ENCODE results near the gene TLR3. TPM values are rescaled to one million over a fixed set of nuclear protein-coding genes. Genes with fewer than 3 reads are reported as not detected.

Gene TLR3
- total RNA-seq, 1 experiment from 2014 or later, result 0.57 TPM

- Histone ChIP-seq H3K9me3 (0 out of 2 replicates have a peak, but pooled peaks cover 7% of the 10 kb centered on the region), H3K4me3 (ENCODE audit: low read depth, low read length) (no peak overlapping the region), H3K4me1 (no peaks in the 10 kb centered on the region), H3K27me3 (replicated peaks; ENCODE audit: control insufficient read depth, insufficient read depth, low read length) (no peaks in the 10 kb centered on the region), H3K36me3 (ENCODE audit: control insufficient read depth, insufficient read depth, low read length) (no peaks in the 10 kb centered on the region)
- Mint-ChIP-seq H3K4me1 (ENCODE audit: low read depth, unreplicated experiment) (no peaks in the 10 kb centered on the region), H3K27ac (ENCODE audit: unreplicated experiment) (no peak overlapping the region), H3K4me3 (ENCODE audit: unreplicated experiment) (no peak overlapping the region), H3K36me3 (ENCODE audit: insufficient read depth, unreplicated experiment) (no peaks in the 10 kb centered on the region), H3K9me3 (ENCODE audit: unreplicated experiment) (peaks cover 10% of the 10 kb centered on the region), H3K27me3 (ENCODE audit: insufficient read depth, unreplicated experiment) (peaks cover 6% of the 10 kb centered on the region)
- no peak for DNase-seq
- intact Hi-C loops (cut with micrococcal nuclease; ENCODE audit: unreplicated experiment), result loop anchor here (10.0 kb wide), 2 partner anchors 135 to 635 kb away; partner anchors contain the start of genes ANKRD37 and LRP2BP
- CTCF ChIA-PET, result interaction anchor here (0.5 to 1.2 kb wide), 2 partner anchors 8 to 815 kb away, joined by 3 to 4 read pairs; no protein-coding TSS in a partner anchor
- POLR2A ChIA-PET, result no interaction called here
- TF ChIP-seq, protein P1, sequence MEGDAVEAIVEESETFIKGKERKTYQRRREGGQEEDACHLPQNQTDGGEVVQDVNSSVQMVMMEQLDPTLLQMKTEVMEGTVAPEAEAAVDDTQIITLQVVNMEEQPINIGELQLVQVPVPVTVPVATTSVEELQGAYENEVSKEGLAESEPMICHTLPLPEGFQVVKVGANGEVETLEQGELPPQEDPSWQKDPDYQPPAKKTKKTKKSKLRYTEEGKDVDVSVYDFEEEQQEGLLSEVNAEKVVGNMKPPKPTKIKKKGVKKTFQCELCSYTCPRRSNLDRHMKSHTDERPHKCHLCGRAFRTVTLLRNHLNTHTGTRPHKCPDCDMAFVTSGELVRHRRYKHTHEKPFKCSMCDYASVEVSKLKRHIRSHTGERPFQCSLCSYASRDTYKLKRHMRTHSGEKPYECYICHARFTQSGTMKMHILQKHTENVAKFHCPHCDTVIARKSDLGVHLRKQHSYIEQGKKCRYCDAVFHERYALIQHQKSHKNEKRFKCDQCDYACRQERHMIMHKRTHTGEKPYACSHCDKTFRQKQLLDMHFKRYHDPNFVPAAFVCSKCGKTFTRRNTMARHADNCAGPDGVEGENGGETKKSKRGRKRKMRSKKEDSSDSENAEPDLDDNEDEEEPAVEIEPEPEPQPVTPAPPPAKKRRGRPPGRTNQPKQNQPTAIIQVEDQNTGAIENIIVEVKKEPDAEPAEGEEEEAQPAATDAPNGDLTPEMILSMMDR (IDR thresholded peaks at IDR 0.05; ENCODE audit: insufficient read depth in 1 of 2, low read depth in 1 of 2, low read length in 1 of 2, severe bottlenecking in 1 of 2, unreplicated experiment in 1 of 2), result no peak
- no TSS peak for BruUV-seq (replicated peaks)
These were observed 39.2 kb upstream of the TLR3 start for GRCh38 chr4:186029571-186030398.

DNA sequence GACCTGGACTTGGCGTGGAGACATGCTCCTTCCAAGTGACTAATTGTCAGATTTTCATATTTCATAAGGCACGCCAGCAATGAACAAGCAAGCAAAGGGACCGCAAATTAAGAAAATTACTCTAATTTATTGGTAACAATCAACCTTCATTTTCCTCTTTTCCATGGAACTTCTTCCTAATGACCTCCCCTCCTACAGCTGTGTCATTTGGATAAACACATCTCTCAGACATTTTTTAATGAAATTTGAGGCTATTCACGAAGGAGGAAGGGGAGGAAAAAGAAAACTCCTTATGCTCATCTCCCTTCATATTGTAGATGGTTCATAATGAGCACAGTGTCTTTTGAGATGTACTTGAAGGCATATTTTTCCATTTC is 38.6 kb upstream of the TLR3 start:
- no peak overlapping the region for H3K4me3 Mint-ChIP-seq (ENCODE audit: unreplicated experiment)
- Histone ChIP-seq H3K36me3 (ENCODE audit: control insufficient read depth, insufficient read depth, low read length) (no peaks in the 10 kb centered on the region), H3K4me3 (ENCODE audit: low read depth, low read length) (no peak overlapping the region), H3K9me3 (0 out of 2 replicates have a peak, but pooled peaks cover 7% of the 10 kb centered on the region), H3K4me1 (no peaks in the 10 kb centered on the region), H3K27me3 (replicated peaks; ENCODE audit: control insufficient read depth, insufficient read depth, low read length) (no peaks in the 10 kb centered on the region)
- no TSS peak for BruUV-seq (replicated peaks)
- H3K9me3 Mint-ChIP-seq (ENCODE audit: unreplicated experiment), result peaks cover 10% of the 10 kb centered on the region
- ChIA-PET CTCF (interaction anchor here (1.2 kb wide), 1 partner anchor 9 kb away, joined by 3 read pairs; no protein-coding TSS in a partner anchor), POLR2A (no interaction called here)
- no peak overlapping the region for H3K27ac Mint-ChIP-seq (ENCODE audit: unreplicated experiment)
- H3K4me1 Mint-ChIP-seq (ENCODE audit: low read depth, unreplicated experiment), result no peaks in the 10 kb centered on the region
- H3K36me3 Mint-ChIP-seq (ENCODE audit: insufficient read depth, unreplicated experiment), result no peaks in the 10 kb centered on the region
- TF ChIP-seq, protein P1 (IDR thresholded peaks at IDR 0.05; ENCODE audit: insufficient read depth in 1 of 2, low read depth in 1 of 2, low read length in 1 of 2, severe bottlenecking in 1 of 2, unreplicated experiment in 1 of 2), result no peak
- H3K27me3 Mint-ChIP-seq (ENCODE audit: insufficient read depth, unreplicated experiment), result peaks cover 6% of the 10 kb centered on the region
- intact Hi-C loops (cut with micrococcal nuclease; ENCODE audit: unreplicated experiment), result loop anchor here (10.0 kb wide), 1 partner anchor 636 kb away; the partner anchor contains the start of genes ANKRD37 and LRP2BP
- DNase-seq, result no peak

- no peak for DNase-seq
- no peaks in the 10 kb centered on the region for H3K36me3 ChIP-seq (ENCODE audit: control insufficient read depth, insufficient read depth, low read length)
- intact Hi-C loops (cut with micrococcal nuclease; ENCODE audit: unreplicated experiment), result loop anchor here (10.0 kb wide), 1 partner anchor 636 kb away; the partner anchor contains the start of genes ANKRD37 and LRP2BP
- ChIA-PET CTCF (interaction anchor here (1.2 kb wide), 1 partner anchor 9 kb away, joined by 3 read pairs; no protein-coding TSS in a partner anchor), POLR2A (no interaction called here)
- 0 out of 2 replicates have a peak, but pooled peaks cover 7% of the 10 kb centered on the region for H3K9me3 ChIP-seq
- Mint-ChIP-seq H3K9me3 (ENCODE audit: unreplicated experiment) (peaks cover 10% of the 10 kb centered on the region), H3K27me3 (ENCODE audit: insufficient read depth, unreplicated experiment) (peaks cover 6% of the 10 kb centered on the region), H3K4me1 (ENCODE audit: low read depth, unreplicated experiment) (no peaks in the 10 kb centered on the region), H3K36me3 (ENCODE audit: insufficient read depth, unreplicated experiment) (no peaks in the 10 kb centered on the region), H3K27ac (ENCODE audit: unreplicated experiment) (no peak overlapping the region), H3K4me3 (ENCODE audit: unreplicated experiment) (no peak overlapping the region)
- H3K4me3 ChIP-seq (ENCODE audit: low read depth, low read length), result no peak overlapping the region
- no TSS peak for BruUV-seq (replicated peaks)
- no peaks in the 10 kb centered on the region for H3K4me1 ChIP-seq
- TF ChIP-seq, protein P1 (IDR thresholded peaks at IDR 0.05; ENCODE audit: insufficient read depth in 1 of 2, low read depth in 1 of 2, low read length in 1 of 2, severe bottlenecking in 1 of 2, unreplicated experiment in 1 of 2), result no peak
- no peaks in the 10 kb centered on the region for H3K27me3 ChIP-seq (replicated peaks; ENCODE audit: control insufficient read depth, insufficient read depth, low read length)
These were observed 38.2 kb upstream of the TLR3 start for GRCh38 chr4:186030795-186031194.

All from Caco-2 (cell line).